Activated naive CD4-positive, alpha-beta T cell (primary cell): Measurements from ENCODE around the gene ILKAP.
A peak's percentile ranks its signal among the peaks of the same experiment; 100 is the strongest.

Experiments used
- DNase-seq, 4 experiments: peaks; one replicate each; lab custom pipeline; 2025; lab: John Stamatoyannopoulos, UW

ILKAP gene

GRCh38 chr2:238166391-238167343, 36.8 kb downstream of the ILKAP start:
- DNase-seq, result no peak

DNA sequence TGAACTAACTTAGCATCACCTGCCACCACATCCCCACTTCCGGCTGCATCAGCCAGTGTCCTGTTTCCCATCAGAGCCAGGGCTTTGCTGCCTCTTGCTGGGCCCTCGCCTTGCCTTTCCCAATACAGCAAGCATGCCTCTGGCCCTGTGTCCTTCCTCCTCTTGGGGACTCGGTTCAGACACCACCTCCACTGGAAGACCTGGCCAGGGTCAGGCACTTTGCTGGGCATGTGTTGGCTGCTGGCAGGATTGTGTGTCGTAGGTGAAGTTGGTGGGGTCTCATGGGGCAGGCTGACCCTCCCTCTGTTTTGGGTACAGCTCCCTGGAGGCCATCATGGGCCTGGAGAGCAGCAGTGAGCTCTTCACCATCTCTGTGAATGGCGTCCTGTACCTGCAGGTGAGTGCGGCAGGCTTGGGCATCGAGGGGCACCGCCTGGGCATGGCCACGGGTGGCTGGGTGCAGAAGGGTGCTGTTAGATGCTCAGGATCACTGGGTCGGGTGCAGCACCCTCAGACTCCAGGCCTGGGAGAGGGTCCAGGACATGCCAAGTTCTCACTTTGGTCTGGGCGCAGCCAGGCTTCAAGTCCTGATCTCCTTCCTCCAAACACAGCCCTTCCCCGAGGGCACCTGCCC, 38.1 kb downstream of the ILKAP start:
- no peak for DNase-seq

- DNase-seq, result no peak
These were observed 38.6 kb downstream of the ILKAP start for GRCh38 chr2:238164906-238165287.

DNA sequence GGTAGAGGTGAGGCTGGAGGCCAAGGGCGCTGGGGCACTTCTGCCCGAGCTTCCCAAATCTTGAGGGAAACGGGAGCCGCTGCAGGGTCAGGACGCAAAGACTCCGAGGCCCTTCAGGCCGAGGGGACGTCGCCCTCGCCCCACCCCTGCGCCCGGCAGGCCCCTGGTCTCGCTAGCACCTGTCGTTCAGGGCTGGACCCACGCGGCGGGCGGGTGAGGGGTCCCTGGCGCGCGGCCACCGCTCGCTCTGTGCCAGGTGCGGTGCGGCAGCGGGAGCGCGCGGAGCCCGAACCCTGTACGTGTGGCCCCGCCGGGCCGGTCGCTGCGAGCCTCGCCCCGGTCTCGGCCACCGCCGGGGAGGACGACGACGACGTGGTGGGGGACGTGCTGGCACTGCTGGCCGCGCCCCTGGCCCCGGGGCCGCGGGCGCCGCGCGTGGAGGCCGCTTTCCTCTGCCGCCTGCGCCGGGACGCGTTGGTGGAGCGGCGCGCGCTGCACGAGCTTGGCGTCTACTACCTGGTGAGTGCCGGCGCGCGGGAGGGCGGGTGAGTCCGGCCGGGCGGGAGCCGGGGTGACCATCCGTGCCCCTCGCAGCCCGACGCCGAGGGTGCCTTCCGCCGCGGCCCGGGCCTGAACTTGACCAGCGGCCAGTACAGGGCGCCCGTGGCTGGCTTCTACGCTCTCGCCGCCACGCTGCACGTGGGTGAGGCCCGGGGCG, 39.9 kb downstream of the ILKAP start:
- DNase-seq, result no peak

DNA sequence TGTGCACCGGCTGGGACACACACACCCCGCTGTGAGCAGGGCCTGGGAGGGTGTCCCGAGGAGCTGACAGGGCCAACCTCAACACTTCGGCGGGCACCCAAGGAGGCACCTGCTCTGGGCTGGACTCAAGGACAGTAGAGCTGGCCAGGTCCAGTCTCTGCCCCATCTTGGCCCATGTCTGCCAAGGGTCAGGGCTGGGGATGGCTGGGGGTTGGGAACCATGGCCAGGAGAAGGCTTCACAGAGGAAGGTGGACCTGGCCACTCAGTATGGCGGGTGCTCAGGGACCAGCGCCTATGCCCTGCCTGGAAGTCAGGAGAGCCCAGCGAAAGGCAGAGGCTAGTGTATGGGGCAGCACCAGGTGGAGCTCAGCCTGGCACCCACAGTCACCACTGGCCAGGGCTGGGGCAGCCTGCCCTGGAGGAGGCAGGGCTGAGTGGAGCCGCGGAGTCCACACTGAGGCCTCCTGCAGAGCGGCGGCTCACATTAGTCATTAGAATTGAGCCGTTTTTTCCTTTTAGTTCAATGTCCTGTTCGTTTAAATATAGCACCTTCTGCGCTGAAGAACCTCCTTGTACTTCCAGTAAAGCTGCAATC, 40.6 kb downstream of the ILKAP start:
- no peak for DNase-seq

GRCh38 chr2:238162251-238162845, 41.1 kb downstream of the ILKAP start:
- no peak for DNase-seq

DNA sequence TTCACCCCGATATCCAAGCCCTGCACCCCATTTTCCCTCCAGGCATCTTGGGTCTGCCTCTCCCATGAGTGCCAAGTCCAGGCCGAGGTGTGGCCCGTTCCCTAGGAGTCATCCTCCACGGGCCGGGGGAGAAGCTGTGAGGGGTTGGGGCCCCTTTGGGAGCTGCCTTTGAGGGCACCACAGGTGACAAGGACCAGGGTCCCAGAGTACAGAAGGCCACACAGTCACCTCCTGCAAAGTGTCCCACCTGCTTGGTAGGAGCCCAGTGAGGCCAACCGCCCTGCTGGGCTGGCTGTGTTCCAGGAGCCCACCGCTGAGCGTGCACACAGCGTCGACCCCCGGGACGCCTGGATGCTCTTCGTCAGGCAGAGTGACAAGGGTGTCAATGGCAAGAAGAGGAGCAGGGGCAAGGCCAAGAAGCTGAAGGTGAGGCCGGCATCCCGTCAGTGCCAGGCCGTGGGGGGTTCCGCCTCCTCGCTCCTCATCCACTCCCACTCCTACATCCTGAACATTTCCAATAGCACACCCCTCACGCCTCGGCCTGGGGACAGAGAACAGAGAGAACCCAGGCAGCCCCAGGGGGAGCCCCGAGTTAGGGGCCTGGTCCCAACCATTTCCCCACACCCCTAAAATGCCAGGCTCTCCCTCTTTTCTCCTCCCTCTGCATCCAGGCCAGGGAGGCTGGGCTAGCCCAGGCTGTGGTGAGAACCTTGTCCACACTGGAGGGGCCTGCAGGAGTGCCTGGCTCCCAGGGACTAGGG, 42.0 kb downstream of the ILKAP start:
- no peak for DNase-seq

GRCh38 chr2:238160206-238161129, 43.0 kb downstream of the ILKAP start:
- no peak for DNase-seq

DNA sequence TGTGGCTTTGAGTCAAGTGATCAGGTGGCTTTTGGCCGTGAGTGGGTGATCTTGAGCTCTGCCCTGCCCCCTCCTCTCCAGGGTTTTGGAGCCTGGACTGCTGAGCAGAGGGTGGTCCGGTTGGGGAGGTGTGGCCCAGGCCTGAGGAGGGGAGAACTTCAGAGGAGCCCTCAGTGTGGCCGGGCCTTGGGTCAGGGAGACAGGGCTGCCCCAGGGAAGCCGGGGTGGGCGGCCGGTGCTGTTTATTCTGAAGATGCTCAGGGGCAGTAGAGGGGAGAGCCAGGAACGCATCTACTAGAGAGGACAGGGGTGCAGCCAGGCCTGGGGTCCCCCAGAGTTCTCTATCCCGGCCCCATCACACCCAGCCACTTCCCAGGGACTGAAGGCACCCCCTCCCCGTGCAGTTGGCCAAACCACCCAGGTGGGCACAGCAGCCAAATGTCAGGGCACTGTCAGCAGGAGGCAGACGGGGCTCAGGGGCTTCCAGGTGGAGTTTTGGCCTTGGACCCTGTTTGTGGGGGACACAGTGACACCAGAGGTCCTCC, 43.8 kb downstream of the ILKAP start:
- no peak for DNase-seq

DNA sequence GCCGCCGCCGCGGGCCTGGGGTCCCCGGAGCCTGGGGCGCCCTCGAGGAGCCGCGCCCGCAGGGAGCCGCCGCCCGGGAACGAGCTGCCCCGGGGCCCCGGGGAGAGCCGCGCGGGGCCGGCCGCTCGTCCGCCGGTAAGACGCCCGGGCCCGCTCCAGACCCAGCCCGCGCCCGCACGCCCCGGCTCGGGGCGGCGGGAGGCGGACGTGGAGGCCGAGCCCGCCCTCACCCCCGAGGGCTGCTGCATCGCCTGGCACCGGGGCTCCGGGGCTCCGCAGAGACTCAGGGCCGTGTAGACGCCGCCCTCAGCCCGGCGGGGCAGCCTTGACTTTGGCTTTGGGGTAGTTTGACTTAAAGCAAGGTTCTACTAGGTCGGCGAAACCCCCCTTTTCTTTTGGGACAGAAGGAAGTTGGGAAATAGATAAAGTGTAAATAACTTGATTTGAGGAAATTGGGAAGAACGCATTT, 44.4 kb downstream of the ILKAP start:
- no peak for DNase-seq

DNA sequence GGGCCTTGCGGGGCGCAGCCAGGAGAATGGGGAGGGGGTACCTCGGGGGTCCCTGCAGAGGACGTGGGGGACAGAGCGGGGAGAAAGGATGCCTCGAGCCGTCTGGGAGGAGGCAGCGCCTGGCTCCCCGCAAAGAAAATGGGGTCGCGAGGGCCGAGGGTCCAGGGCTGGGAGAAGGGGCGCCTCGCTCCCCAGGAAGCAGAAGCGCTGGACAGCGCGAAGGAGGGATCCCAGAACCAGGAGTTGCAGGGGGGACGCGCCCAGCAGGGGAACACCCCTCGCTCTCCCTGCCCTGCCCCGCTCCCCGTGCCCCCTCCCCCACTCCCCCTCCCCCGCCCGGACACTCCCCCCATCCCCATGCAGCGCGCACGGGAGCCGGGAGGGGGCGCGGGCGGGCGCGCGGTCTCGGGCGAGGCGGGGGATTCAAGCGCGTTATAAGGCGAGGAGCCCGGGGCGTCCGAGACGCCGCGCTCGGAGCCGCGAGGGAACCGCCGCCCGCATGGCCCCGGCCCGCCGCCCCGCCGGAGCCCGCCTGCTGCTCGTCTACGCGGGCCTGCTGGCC, 44.9 kb downstream of the ILKAP start, which contains the start of gene ERFE:
TSS of gene ERFE (plus strand) at position 462 of the 562 bp plus-strand sequence. CDS start at position 500, 38 bp downstream.
- DNase-seq, result peak in 2 of 4 experiments; percentile 21 to 30

DNA sequence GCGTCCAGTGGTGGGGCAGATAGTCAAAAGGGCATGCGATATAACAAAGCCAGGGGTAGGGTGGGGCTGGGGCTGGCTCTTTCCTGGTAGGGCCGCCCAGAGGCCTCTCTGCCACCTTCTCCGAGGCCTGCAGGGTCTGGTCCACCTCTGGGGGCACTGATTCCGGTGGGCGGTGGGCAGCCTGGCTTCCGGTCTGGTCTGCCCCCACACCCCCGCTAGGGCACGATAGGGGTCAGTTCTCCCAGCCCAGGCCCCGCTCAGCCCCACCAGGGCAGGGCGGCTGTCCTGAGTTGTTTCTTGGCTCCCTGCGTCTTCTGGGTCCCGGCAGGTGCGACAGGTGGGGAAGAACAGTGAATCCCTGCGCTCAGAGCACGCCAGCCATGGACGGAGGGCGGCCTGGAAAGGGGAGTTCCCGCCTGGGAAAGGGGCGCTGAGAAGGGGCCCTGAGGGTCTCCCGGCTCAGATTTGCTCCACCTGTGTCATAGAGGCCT, 45.4 kb downstream of the ILKAP start:
- no peak for DNase-seq

DNA sequence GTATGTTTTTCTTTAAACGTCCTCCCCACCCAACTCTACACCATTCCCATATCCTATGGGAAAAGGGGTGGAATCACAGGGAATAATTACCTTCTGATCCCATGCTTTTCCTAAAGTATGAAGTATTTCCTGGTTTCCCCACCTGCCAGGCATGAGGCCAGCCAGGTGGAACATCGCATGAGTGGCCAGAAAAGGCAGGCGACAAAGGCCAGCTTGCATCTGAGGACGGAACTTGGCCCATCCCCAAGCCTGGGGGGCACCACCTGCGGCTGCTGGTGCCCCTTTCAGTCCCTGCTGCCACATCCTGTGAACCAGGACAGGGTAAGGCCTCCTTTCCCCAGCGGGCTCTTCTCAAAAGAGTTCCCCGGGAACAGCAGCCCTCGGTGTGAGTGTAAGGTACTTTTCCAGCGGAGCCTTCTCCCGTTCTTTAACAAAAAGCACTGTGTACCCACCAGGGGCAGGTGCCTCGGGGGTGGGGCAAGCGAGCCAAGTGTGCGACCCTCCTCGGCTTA, 45.9 kb downstream of the ILKAP start:
- no peak for DNase-seq

DNA sequence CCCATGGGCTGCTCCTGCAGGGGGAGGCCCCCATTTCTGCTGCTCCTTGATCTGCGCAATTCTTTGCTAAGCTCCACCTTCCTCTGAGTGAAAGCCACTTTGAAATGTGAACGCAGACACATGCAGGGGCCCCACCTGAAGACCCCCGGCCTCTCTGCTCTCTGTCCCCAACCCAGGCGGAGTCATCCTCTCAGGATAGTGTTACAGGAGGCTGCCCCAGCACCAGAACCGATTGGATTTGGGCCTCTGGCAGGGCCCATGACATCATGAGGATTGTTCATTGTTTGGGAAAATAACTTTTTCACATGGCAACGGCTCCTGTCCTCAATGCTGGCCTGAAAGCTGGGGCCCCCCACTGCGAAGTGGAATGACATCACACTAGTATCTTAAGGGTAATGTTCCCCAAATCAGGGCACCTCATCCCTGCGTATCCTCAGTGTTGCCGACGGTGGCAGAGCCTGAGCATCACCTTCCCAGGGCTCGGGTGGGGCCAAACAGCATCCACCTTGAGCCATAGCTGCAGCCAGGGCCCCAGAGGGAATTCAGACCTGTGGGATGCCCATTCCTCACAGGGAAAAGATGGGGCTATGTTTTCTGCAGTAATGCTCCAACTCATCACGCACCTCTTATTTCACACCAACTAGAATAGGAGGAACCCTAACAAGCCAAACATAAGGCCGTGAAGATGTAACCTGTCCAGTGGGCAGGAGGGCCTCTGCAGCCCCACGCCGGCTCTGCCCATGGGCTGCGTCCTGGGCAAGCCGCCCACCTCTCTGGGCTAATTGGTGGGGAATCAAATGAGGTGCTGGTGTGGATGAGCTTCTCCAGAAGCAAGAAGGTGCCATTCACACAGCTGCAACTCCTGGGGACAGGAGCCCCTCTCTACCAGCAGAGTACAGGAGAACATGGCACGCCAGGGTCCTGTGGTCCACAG, 47.5 kb downstream of the ILKAP start:
- DNase-seq, result no peak

DNA sequence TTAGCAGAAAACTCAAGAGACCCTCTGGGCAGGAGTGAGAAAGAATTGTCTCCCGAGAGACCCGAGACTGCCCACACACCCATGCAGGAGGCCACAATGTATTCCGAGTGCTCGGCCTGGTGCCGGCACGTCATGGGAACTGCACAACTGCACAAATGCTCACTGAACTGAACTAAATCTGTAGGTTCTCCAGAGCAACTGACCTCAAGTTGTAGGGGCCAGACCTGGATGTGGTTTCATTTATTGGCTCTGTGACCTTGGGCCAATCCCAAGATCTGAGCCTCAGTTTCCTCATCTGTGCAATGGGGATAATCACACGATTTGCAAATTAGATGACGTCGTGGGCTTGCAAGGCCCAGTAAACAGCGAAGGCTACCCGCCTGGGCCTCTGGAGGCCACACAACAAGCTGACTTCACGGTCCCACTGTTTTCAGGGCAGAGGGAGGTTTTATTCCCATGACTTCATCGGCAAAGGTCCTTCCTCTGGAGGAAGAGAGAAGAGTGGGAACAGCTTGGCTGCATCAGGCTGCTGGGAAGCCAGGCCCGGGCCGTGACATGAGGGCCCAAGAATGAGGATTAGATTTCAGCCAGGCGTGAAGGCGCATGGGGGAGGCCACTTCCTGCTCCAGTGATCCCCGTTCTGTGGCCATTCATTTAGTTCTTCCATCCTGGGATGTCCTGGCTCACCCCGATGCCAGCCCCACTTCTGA, 48.3 kb downstream of the ILKAP start:
- no peak for DNase-seq

- DNase-seq, result no peak
These were observed 48.9 kb downstream of the ILKAP start for GRCh38 chr2:238154570-238154969.
